22Rv1 (cell line): ENCODE measurements around the gene ALDH9A1.

Experiments
- ZFX ChIP-seq: fragments of 450-650 bp; IDR thresholded peaks from 2 replicates; pipeline ENCODE4 v1.6.1; 2017; ENCODE audit warnings: antibody characterized with exemption, borderline replicate concordance
- TF ChIP-seq, protein P1 (sequence below): fragments of 450-650 bp; IDR thresholded peaks from 2 replicates; pipeline ENCODE4 v1.5.1; 2017; ENCODE audit warnings: mild to moderate bottlenecking

DNA sequence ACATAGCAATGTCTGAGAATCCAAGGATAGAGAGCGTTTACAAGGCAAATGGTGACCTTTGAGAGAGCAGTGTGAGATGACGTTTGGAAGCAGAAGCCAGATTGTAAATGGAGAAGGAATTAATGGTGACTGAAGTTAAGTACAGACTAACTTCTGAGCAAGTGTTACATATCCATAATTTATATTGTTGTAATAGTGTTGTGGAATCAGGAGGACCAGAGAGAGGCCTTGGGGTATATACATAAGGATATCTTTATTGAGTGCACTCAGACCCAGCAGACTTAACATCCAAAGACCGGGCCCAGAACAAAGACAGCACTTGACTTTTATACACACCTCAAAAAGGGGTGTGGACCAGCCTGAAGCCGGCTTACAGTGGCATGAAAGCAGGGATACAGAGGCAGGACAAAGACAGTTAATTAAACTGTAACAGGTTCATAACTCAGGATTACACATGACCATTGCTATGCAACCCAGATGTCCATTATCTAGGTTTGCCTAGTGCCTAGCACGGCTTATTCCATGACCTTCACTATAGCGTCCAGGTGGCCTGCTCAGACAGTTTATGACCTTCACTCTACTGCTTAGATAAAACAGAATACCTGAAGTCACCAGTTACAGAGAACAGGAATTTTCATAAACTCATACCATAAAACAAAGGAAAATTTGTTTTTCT, 70.1 kb downstream of the ALDH9A1 start:
- TF ChIP-seq, protein P1, sequence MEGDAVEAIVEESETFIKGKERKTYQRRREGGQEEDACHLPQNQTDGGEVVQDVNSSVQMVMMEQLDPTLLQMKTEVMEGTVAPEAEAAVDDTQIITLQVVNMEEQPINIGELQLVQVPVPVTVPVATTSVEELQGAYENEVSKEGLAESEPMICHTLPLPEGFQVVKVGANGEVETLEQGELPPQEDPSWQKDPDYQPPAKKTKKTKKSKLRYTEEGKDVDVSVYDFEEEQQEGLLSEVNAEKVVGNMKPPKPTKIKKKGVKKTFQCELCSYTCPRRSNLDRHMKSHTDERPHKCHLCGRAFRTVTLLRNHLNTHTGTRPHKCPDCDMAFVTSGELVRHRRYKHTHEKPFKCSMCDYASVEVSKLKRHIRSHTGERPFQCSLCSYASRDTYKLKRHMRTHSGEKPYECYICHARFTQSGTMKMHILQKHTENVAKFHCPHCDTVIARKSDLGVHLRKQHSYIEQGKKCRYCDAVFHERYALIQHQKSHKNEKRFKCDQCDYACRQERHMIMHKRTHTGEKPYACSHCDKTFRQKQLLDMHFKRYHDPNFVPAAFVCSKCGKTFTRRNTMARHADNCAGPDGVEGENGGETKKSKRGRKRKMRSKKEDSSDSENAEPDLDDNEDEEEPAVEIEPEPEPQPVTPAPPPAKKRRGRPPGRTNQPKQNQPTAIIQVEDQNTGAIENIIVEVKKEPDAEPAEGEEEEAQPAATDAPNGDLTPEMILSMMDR = no peak
- TF ChIP-seq ZFX = no peak
